ENCODE data around the gene ACAP2. TPM values are rescaled to one million over a fixed set of nuclear protein-coding genes. Genes with fewer than 3 reads are reported as not detected.

The ACAP2 gene
- total RNA-seq, 2 experiments from 2014 or later = 43.9 to 80.7 TPM

DNA sequence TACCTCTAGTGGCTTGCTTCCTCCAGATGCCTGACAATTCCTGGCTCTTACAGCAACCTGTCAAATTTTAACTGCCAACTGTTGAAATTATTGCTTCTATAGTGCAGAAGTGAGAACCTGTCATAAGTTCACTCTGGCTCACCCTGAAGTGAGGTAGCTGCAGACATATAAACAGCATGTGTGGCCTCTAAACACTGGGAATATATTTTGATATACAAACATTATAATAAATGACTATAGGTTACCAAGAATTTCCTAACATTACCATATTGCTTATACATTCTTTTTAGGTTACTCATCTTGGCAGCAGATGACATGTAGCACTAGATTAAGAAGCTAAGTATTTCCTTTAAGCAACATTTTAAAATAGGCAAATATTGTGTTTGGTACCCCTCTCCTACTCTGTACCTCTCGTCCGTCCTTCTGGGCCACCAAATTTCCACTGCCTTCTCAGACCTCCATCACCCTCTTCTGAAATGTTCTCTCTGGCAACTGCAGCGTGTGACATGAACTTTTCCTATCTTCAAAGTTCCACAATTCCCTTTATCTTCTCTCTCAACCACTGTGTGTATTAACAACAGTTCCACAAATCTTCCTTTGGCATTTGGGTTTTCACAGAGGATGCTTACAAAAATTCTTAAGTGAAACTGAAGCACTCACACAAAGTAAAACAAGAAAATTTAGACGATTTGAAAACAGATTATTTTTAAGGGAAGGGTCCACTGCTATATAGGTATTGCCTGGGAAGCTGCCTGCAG is 156.5 kb downstream of the ACAP2 start:
- Histone ChIP-seq H2AFZ (ENCODE audit: low read length) (no peak overlapping the region), H3K9me2 (ENCODE audit: insufficient read depth, low read length) (no peaks in the 10 kb centered on the region), H3K27ac (ENCODE audit: low read depth, low read length, poor library complexity, severe bottlenecking) (no peak overlapping the region), H3K4me1 (ENCODE audit: insufficient read depth, low read length, poor library complexity, severe bottlenecking) (no peaks in the 10 kb centered on the region), H3K9me3 (ENCODE audit: low read length) (no peaks in the 10 kb centered on the region), H3K36me3 (ENCODE audit: insufficient read depth, low read length) (peaks cover 68% of the 10 kb centered on the region), H3K79me2 (ENCODE audit: insufficient read depth, low read depth, low read length) (no peaks in the 10 kb centered on the region), H3K4me3 (ENCODE audit: low read depth, low read length, poor library complexity, severe bottlenecking) (no peak overlapping the region), H3K4me2 (ENCODE audit: low read length) (no peak overlapping the region), H4K20me1 (ENCODE audit: insufficient read depth, low read length) (no peaks in the 10 kb centered on the region)
- ChIA-PET POLR2A (interaction anchor here (0.9 kb wide), 1 partner anchor 9 kb away, joined by 5 read pairs; no protein-coding TSS in a partner anchor), CTCF (ENCODE audit: unreplicated experiment) (no interaction called here)
- intact Hi-C loops (cut with micrococcal nuclease; ENCODE audit: unreplicated experiment) = no loop called here
- TF ChIP-seq, protein P1, sequence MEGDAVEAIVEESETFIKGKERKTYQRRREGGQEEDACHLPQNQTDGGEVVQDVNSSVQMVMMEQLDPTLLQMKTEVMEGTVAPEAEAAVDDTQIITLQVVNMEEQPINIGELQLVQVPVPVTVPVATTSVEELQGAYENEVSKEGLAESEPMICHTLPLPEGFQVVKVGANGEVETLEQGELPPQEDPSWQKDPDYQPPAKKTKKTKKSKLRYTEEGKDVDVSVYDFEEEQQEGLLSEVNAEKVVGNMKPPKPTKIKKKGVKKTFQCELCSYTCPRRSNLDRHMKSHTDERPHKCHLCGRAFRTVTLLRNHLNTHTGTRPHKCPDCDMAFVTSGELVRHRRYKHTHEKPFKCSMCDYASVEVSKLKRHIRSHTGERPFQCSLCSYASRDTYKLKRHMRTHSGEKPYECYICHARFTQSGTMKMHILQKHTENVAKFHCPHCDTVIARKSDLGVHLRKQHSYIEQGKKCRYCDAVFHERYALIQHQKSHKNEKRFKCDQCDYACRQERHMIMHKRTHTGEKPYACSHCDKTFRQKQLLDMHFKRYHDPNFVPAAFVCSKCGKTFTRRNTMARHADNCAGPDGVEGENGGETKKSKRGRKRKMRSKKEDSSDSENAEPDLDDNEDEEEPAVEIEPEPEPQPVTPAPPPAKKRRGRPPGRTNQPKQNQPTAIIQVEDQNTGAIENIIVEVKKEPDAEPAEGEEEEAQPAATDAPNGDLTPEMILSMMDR (conservative IDR thresholded peaks at IDR 0.05; ENCODE audit: low read length) = no peak
- no peak for TF ChIP-seq EZH2phosphoT487 (IDR thresholded peaks at IDR 0.05; ENCODE audit: borderline replicate concordance, low read depth, low read length)
- BruUV-seq (replicated peaks) = no TSS peak
- no peak for DNase-seq (ENCODE audit: low spot score)

DNA sequence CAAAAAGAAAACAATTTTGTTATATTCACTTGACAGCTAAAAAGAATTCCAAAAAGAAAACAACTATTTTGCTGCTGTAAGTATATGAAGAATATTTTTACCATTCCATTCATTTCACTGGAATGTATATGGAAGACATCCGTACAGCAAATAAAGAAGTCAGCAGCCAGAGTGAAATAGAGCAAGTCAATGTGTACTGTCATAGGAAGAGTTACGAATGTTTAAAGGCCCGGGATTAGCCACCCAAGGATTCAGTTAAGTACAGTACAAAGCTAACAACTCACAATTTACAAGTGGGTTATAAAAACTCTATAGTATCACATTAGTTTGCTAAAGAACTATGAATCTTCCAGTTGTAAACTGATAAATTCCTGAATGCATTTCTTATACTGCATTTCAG is 157.4 kb downstream of the ACAP2 start:
- Histone ChIP-seq H2AFZ (ENCODE audit: low read length) (no peak overlapping the region), H3K79me2 (ENCODE audit: insufficient read depth, low read depth, low read length) (no peaks in the 10 kb centered on the region), H3K4me1 (ENCODE audit: insufficient read depth, low read length, poor library complexity, severe bottlenecking) (no peaks in the 10 kb centered on the region), H3K27ac (ENCODE audit: low read depth, low read length, poor library complexity, severe bottlenecking) (no peak overlapping the region), H3K9me3 (ENCODE audit: low read length) (no peaks in the 10 kb centered on the region), H4K20me1 (ENCODE audit: insufficient read depth, low read length) (no peaks in the 10 kb centered on the region), H3K9me2 (ENCODE audit: insufficient read depth, low read length) (no peaks in the 10 kb centered on the region), H3K4me2 (ENCODE audit: low read length) (no peak overlapping the region), H3K36me3 (ENCODE audit: insufficient read depth, low read length) (peaks cover 62% of the 10 kb centered on the region), H3K4me3 (ENCODE audit: low read depth, low read length, poor library complexity, severe bottlenecking) (no peak overlapping the region)
- BruUV-seq (replicated peaks) = no TSS peak
- TF ChIP-seq EZH2phosphoT487 (IDR thresholded peaks at IDR 0.05; ENCODE audit: borderline replicate concordance, low read depth, low read length) = no peak
- TF ChIP-seq, protein P1 (conservative IDR thresholded peaks at IDR 0.05; ENCODE audit: low read length) = no peak
- CTCF ChIA-PET (ENCODE audit: unreplicated experiment) = no interaction called here
- DNase-seq (ENCODE audit: low spot score) = no peak
- intact Hi-C loops (cut with micrococcal nuclease; ENCODE audit: unreplicated experiment) = no loop called here
- POLR2A ChIA-PET = interaction anchor here (1.1 kb wide), 1 partner anchor 17 kb away, joined by 3 read pairs; no protein-coding TSS in a partner anchor

DNA sequence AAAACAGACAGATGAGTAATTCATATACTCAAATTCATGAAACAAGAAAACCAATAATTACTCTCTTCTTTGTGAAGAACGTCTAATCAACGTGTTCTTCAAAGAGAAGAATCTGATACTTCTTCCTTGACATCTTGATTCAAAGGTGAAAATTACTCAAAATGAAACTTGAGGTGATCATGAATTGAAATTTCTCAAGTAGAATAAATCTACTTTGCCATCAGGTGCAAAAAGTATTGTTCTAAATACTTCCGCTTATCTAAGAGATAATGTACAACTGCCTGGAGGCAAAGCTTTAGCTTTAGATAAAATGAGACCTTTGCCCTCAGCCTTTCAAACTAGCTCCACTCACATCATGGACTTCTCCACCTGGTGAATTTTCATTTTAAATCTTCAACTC is 158.0 kb downstream of the ACAP2 start:
- no TSS peak for BruUV-seq (replicated peaks)
- DNase-seq (ENCODE audit: low spot score) = no peak
- H3K27ac ChIP-seq (ENCODE audit: low read depth, low read length, poor library complexity, severe bottlenecking) = no peak overlapping the region
- H2AFZ ChIP-seq (ENCODE audit: low read length) = no peak overlapping the region
- peaks cover 57% of the 10 kb centered on the region for H3K36me3 ChIP-seq (ENCODE audit: insufficient read depth, low read length)
- no peaks in the 10 kb centered on the region for H4K20me1 ChIP-seq (ENCODE audit: insufficient read depth, low read length)
- H3K9me3 ChIP-seq (ENCODE audit: low read length) = no peaks in the 10 kb centered on the region
- ChIA-PET POLR2A (interaction anchor here (0.9 to 1.1 kb wide), 2 partner anchors 12 to 17 kb away, joined by 3 read pairs; no protein-coding TSS in a partner anchor), CTCF (ENCODE audit: unreplicated experiment) (no interaction called here)
- no peaks in the 10 kb centered on the region for H3K9me2 ChIP-seq (ENCODE audit: insufficient read depth, low read length)
- no peak overlapping the region for H3K4me2 ChIP-seq (ENCODE audit: low read length)
- no peak overlapping the region for H3K4me3 ChIP-seq (ENCODE audit: low read depth, low read length, poor library complexity, severe bottlenecking)
- TF ChIP-seq EZH2phosphoT487 (IDR thresholded peaks at IDR 0.05; ENCODE audit: borderline replicate concordance, low read depth, low read length) = no peak
- TF ChIP-seq, protein P1 (conservative IDR thresholded peaks at IDR 0.05; ENCODE audit: low read length) = no peak
- intact Hi-C loops (cut with micrococcal nuclease; ENCODE audit: unreplicated experiment) = no loop called here
- no peaks in the 10 kb centered on the region for H3K79me2 ChIP-seq (ENCODE audit: insufficient read depth, low read depth, low read length)
- no peaks in the 10 kb centered on the region for H3K4me1 ChIP-seq (ENCODE audit: insufficient read depth, low read length, poor library complexity, severe bottlenecking)

Measured in OCI-LY7 (cell line).